ENCODE data around the gene NCF4.
A peak's percentile ranks its signal among the peaks of the same experiment; 100 is the strongest.

NCF4 gene

GRCh38 chr22:36865346-36865745 is 4.5 kb downstream of the NCF4 start:
- DNase-seq = peak; percentile 90

GRCh38 chr22:36867695-36868094 is 6.9 kb downstream of the NCF4 start:
- peak; percentile 17 for DNase-seq

- DNase-seq = no peak
Observed at GRCh38 chr22:36868546-36869181, 7.9 kb downstream of the NCF4 start.

GRCh38 chr22:36870250-36870649 is 9.4 kb downstream of the NCF4 start:
- peak; percentile 79 for DNase-seq

GRCh38 chr22:36871669-36872081 is 10.9 kb downstream of the NCF4 start:
- peak; percentile 84 for DNase-seq

GRCh38 chr22:36872084-36872483 is 11.3 kb downstream of the NCF4 start:
- peak; percentile 5 for DNase-seq

- peak; percentile 40 for DNase-seq
Observed at GRCh38 chr22:36872866-36873498, 12.2 kb downstream of the NCF4 start.

GRCh38 chr22:36873614-36874308 is 13.0 kb downstream of the NCF4 start:
- DNase-seq = peak; percentile 70

GRCh38 chr22:36874309-36874696 is 13.5 kb downstream of the NCF4 start:
- peak; percentile 73 for DNase-seq

- no peak for DNase-seq
Observed at GRCh38 chr22:36874736-36875135, 13.9 kb downstream of the NCF4 start.

- DNase-seq = no peak
Observed at GRCh38 chr22:36875741-36876140, 14.9 kb downstream of the NCF4 start.

GRCh38 chr22:36879775-36880174 is 19.0 kb downstream of the NCF4 start:
- DNase-seq = peak; percentile 17

GRCh38 chr22:36881504-36882245 is 20.9 kb downstream of the NCF4 start:
- no peak for DNase-seq

- DNase-seq = no peak
Observed at GRCh38 chr22:36884349-36885158, 23.7 kb downstream of the NCF4 start.

GRCh38 chr22:36885474-36885873 is 24.7 kb downstream of the NCF4 start:
- peak; percentile 37 for DNase-seq

- DNase-seq = no peak
Observed at GRCh38 chr22:36886016-36886415, 25.2 kb downstream of the NCF4 start.

GRCh38 chr22:36887162-36887561 is 26.4 kb downstream of the NCF4 start:
- no peak for DNase-seq

GRCh38 chr22:36891646-36892045 is 30.8 kb downstream of the NCF4 start:
- DNase-seq = no peak

GRCh38 chr22:36892292-36892691 is 31.5 kb downstream of the NCF4 start:
- no peak for DNase-seq

GRCh38 chr22:36893262-36893661 is 32.5 kb downstream of the NCF4 start:
- no peak for DNase-seq

- no peak for DNase-seq
Observed at GRCh38 chr22:36894266-36894665, 33.5 kb downstream of the NCF4 start.

- DNase-seq = no peak
Observed at GRCh38 chr22:36897611-36898010, 36.8 kb downstream of the NCF4 start.

GRCh38 chr22:36898690-36899089 is 37.9 kb downstream of the NCF4 start:
- no peak for DNase-seq

Measured in islet precursor cell (in vitro differentiated cells).